ENCODE data around the gene PRKG2. TPM values are rescaled to one million over a fixed set of nuclear protein-coding genes. Genes with fewer than 3 reads are reported as not detected.

PRKG2 gene
- total and polyA plus RNA-seq, 10 of the 15 experiments (the other 5 are each of a cell fraction or from before 2014, with no cell fraction given), result not detected

GRCh38 chr4:81116566-81116965 is 98.5 kb downstream of the PRKG2 start (continued):
- no peak for TF ChIP-seq NFYB (IDR thresholded peaks at IDR 0.05; ENCODE audit: insufficient read depth, low read depth, low read length)
- TF ChIP-seq ESRRA (IDR thresholded peaks at IDR 0.05; ENCODE audit: low read length), result no peak
- TF ChIP-seq FOS (IDR thresholded peaks at IDR 0.05; ENCODE audit: borderline replicate concordance, extremely low read depth, insufficient read length), result no peak

DNA sequence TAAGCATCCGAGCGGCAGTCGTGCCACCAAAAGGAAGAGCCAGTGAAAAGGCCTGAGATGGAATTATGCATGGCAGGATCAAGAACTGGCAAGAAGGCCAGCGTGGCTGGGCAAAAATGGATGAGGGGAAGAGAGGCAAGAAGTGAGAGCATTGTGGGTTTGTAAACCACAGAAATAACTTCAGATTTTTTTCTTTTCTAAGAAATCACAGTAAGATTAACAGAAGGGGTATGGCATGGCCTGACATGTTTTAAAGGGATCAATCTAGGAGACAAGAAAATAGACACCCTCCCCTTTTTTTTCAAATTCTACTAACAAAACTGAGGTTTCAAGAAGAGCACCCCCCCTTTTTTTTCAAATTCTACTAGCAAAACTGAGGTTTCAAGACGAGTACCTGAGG is 102.0 kb downstream of the PRKG2 start:
- Histone ChIP-seq H2AFZ (ENCODE audit: control insufficient read depth, low read depth, low read length) (no peak overlapping the region), H3K27me3 (replicated peaks in 1 of 2; ENCODE audit: control insufficient read depth in 2 of 2, insufficient read depth in 2 of 2, low read length in 1 of 2) (no peaks in the 10 kb centered on the region), H3K4me3 (no peak overlapping the region), H3K4me1 (ENCODE audit: control insufficient read depth, insufficient read depth, low read length) (no peaks in the 10 kb centered on the region), H3K4me2 (ENCODE audit: control insufficient read depth, insufficient read depth) (no peak overlapping the region), H3K27ac (ENCODE audit: control insufficient read depth, insufficient read depth) (no peak overlapping the region), H3K9ac (ENCODE audit: control insufficient read depth, insufficient read depth, low read length) (no peak overlapping the region), H3K9me3 (replicated peaks; ENCODE audit: control insufficient read depth, insufficient read depth, low read length) (no peaks in the 10 kb centered on the region), H3K36me3 (ENCODE audit: control insufficient read depth in 2 of 2, insufficient read depth in 2 of 2, low read length in 1 of 2) (no peaks in the 10 kb centered on the region), H3K79me2 (ENCODE audit: control insufficient read depth, insufficient read depth, low read length) (no peaks in the 10 kb centered on the region), H4K20me1 (ENCODE audit: control insufficient read depth, insufficient read depth) (no peaks in the 10 kb centered on the region)
- intact Hi-C loops (cut with micrococcal nuclease; ENCODE audit: unreplicated experiment), result no loop called here
- BruUV-seq (replicated peaks), result no TSS peak
- ChIA-PET RAD21 (ENCODE audit: unreplicated experiment) (no interaction called here), CTCF (no interaction called here), POLR2A (no interaction called here), SMC1A (ENCODE audit: uncharacterized antibody, unreplicated experiment) (no interaction called here)
- in situ Hi-C loops (cut with MboI), result no loop called here
- WGBS (ENCODE audit: insufficient coverage, insufficient replicate concordance, low lambda C conversion rate, missing lambda C conversion rate), result 54% methylated on average over 5 of the region's 5 CpGs
- DNase-seq (ENCODE audit: low read depth, low spot score), result no peak
- ATAC-seq, result no peak
- no peak for FAIRE-seq
- TF ChIP-seq STAT1 (conservative IDR thresholded peaks at IDR 0.05) (no peak), POLR2AphosphoS5 (IDR thresholded peaks at IDR 0.05; ENCODE audit: low read length) (no peak), ZNF622 (IDR thresholded peaks at IDR 0.05) (no peak), KLF5 (IDR thresholded peaks at IDR 0.05; ENCODE audit: partially characterized antibody) (no peak), ZZZ3 (IDR thresholded peaks at IDR 0.05; ENCODE audit: control insufficient read depth, insufficient read length, low read depth) (no peak), ATF3 (IDR thresholded peaks at IDR 0.05; ENCODE audit: borderline replicate concordance, extremely low read depth, low read depth, low read length) (no peak), IKZF2 (IDR thresholded peaks at IDR 0.05) (no peak), KDM1A (IDR thresholded peaks at IDR 0.05; ENCODE audit: borderline replicate concordance) (no peak), PML (IDR thresholded peaks at IDR 0.05; ENCODE audit: low read length) (no peak), SIX5 (IDR thresholded peaks at IDR 0.05; ENCODE audit: low read depth, low read length, severe bottlenecking) (no peak), HDAC6 (IDR thresholded peaks at IDR 0.05; ENCODE audit: unreplicated experiment) (no peak)
- TF ChIP-seq, protein P1, sequence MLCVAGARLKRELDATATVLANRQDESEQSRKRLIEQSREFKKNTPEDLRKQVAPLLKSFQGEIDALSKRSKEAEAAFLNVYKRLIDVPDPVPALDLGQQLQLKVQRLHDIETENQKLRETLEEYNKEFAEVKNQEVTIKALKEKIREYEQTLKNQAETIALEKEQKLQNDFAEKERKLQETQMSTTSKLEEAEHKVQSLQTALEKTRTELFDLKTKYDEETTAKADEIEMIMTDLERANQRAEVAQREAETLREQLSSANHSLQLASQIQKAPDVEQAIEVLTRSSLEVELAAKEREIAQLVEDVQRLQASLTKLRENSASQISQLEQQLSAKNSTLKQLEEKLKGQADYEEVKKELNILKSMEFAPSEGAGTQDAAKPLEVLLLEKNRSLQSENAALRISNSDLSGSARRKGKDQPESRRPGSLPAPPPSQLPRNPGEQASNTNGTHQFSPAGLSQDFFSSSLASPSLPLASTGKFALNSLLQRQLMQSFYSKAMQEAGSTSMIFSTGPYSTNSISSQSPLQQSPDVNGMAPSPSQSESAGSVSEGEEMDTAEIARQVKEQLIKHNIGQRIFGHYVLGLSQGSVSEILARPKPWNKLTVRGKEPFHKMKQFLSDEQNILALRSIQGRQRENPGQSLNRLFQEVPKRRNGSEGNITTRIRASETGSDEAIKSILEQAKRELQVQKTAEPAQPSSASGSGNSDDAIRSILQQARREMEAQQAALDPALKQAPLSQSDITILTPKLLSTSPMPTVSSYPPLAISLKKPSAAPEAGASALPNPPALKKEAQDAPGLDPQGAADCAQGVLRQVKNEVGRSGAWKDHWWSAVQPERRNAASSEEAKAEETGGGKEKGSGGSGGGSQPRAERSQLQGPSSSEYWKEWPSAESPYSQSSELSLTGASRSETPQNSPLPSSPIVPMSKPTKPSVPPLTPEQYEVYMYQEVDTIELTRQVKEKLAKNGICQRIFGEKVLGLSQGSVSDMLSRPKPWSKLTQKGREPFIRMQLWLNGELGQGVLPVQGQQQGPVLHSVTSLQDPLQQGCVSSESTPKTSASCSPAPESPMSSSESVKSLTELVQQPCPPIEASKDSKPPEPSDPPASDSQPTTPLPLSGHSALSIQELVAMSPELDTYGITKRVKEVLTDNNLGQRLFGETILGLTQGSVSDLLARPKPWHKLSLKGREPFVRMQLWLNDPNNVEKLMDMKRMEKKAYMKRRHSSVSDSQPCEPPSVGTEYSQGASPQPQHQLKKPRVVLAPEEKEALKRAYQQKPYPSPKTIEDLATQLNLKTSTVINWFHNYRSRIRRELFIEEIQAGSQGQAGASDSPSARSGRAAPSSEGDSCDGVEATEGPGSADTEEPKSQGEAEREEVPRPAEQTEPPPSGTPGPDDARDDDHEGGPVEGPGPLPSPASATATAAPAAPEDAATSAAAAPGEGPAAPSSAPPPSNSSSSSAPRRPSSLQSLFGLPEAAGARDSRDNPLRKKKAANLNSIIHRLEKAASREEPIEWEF (IDR thresholded peaks at IDR 0.05; ENCODE audit: insufficient replicate concordance, low read depth, low read length), result no peak
- TF ChIP-seq, protein P2, sequence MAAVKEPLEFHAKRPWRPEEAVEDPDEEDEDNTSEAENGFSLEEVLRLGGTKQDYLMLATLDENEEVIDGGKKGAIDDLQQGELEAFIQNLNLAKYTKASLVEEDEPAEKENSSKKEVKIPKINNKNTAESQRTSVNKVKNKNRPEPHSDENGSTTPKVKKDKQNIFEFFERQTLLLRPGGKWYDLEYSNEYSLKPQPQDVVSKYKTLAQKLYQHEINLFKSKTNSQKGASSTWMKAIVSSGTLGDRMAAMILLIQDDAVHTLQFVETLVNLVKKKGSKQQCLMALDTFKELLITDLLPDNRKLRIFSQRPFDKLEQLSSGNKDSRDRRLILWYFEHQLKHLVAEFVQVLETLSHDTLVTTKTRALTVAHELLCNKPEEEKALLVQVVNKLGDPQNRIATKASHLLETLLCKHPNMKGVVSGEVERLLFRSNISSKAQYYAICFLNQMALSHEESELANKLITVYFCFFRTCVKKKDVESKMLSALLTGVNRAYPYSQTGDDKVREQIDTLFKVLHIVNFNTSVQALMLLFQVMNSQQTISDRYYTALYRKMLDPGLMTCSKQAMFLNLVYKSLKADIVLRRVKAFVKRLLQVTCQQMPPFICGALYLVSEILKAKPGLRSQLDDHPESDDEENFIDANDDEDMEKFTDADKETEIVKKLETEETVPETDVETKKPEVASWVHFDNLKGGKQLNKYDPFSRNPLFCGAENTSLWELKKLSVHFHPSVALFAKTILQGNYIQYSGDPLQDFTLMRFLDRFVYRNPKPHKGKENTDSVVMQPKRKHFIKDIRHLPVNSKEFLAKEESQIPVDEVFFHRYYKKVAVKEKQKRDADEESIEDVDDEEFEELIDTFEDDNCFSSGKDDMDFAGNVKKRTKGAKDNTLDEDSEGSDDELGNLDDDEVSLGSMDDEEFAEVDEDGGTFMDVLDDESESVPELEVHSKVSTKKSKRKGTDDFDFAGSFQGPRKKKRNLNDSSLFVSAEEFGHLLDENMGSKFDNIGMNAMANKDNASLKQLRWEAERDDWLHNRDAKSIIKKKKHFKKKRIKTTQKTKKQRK (IDR thresholded peaks at IDR 0.05; ENCODE audit: low read depth, low read length), result no peak
